Measurements from ENCODE around the gene IER5L.
"Not testable (repeated sequence)": the region's sequence is repeated elsewhere in the genome, so short reads cannot be mapped to it uniquely, and the experiment has no call there.

The IER5L gene

GRCh38 chr9:129198319-129199043 is 20.4 kb upstream of the IER5L start:
- TF ChIP-seq CTCF (IDR thresholded peaks at IDR 0.05; ENCODE audit: borderline replicate concordance, extremely low read depth, low read length, poor library complexity, severe bottlenecking) (no peak), EZH2 (IDR thresholded peaks at IDR 0.05; ENCODE audit: borderline replicate concordance, low read depth, low read length, severe bottlenecking) (no peak)
- no peaks in the 10 kb centered on the region for H3K9me3 ChIP-seq (ENCODE audit: insufficient read depth, low read length, severe bottlenecking)
- no peaks in the 10 kb centered on the region for H3K36me3 ChIP-seq (ENCODE audit: insufficient read depth, low read length)
- DNase-seq (no peak), ATAC-seq (ENCODE audit: insufficient read depth, low read depth) (no peak)
- no peak overlapping the region for H3K9ac ChIP-seq (ENCODE audit: low read depth, low read length)
- no peaks in the 10 kb centered on the region for H3K79me2 ChIP-seq (ENCODE audit: insufficient read depth, low read length)
- no peak overlapping the region for H2AFZ ChIP-seq (ENCODE audit: low read depth, low read length)
- H3K27me3 ChIP-seq (ENCODE audit: insufficient read depth, low read length, poor library complexity) = peaks cover 4% of the 10 kb centered on the region
- no peaks in the 10 kb centered on the region for H4K20me1 ChIP-seq (ENCODE audit: insufficient read depth, low read length)
- H3K4me1 ChIP-seq (ENCODE audit: insufficient read depth, low read length) = peaks cover 9% of the 10 kb centered on the region
- no peak overlapping the region for H3K4me3 ChIP-seq (ENCODE audit: low read depth in 1 of 2, low read length in 2 of 2)
- H3K27ac ChIP-seq (ENCODE audit: low read length) = no peak overlapping the region
- no peak overlapping the region for H3K4me2 ChIP-seq (ENCODE audit: insufficient read depth, low read length)

GRCh38 chr9:129197978-129198318 is 19.9 kb upstream of the IER5L start:
- H2AFZ ChIP-seq (ENCODE audit: low read depth, low read length) = no peak overlapping the region
- H3K4me3 ChIP-seq (ENCODE audit: low read depth in 1 of 2, low read length in 2 of 2) = no peak overlapping the region
- no peak for ATAC-seq (ENCODE audit: insufficient read depth, low read depth)
- H3K4me1 ChIP-seq (ENCODE audit: insufficient read depth, low read length) = peaks cover 4% of the 10 kb centered on the region; the same call in 1 of the 2 replicates
- no peak for DNase-seq
- H3K9me3 ChIP-seq (ENCODE audit: insufficient read depth, low read length, severe bottlenecking) = no peaks in the 10 kb centered on the region
- H3K27me3 ChIP-seq (ENCODE audit: insufficient read depth, low read length, poor library complexity) = peaks cover 4% of the 10 kb centered on the region
- no peak overlapping the region for H3K9ac ChIP-seq (ENCODE audit: low read depth, low read length)
- no peaks in the 10 kb centered on the region for H3K36me3 ChIP-seq (ENCODE audit: insufficient read depth, low read length)
- no peak overlapping the region for H3K4me2 ChIP-seq (ENCODE audit: insufficient read depth, low read length)
- TF ChIP-seq EZH2 (IDR thresholded peaks at IDR 0.05; ENCODE audit: borderline replicate concordance, low read depth, low read length, severe bottlenecking) (no peak), CTCF (IDR thresholded peaks at IDR 0.05; ENCODE audit: borderline replicate concordance, extremely low read depth, low read length, poor library complexity, severe bottlenecking) (no peak)
- H4K20me1 ChIP-seq (ENCODE audit: insufficient read depth, low read length) = no peaks in the 10 kb centered on the region
- H3K79me2 ChIP-seq (ENCODE audit: insufficient read depth, low read length) = no peaks in the 10 kb centered on the region
- H3K27ac ChIP-seq (ENCODE audit: low read length) = no peak overlapping the region

- H3K27me3 ChIP-seq (ENCODE audit: insufficient read depth, low read length, poor library complexity); DNase-seq; H4K20me1 ChIP-seq (ENCODE audit: insufficient read depth, low read length); H3K4me2 ChIP-seq (ENCODE audit: insufficient read depth, low read length); H2AFZ ChIP-seq (ENCODE audit: low read depth, low read length); H3K27ac ChIP-seq (ENCODE audit: low read length); H3K4me3 ChIP-seq (ENCODE audit: low read depth in 1 of 2, low read length in 2 of 2); H3K79me2 ChIP-seq (ENCODE audit: insufficient read depth, low read length); H3K9me3 ChIP-seq (ENCODE audit: insufficient read depth, low read length, severe bottlenecking); H3K9ac ChIP-seq (ENCODE audit: low read depth, low read length); H3K4me1 ChIP-seq (ENCODE audit: insufficient read depth, low read length); H3K36me3 ChIP-seq (ENCODE audit: insufficient read depth, low read length); ATAC-seq (ENCODE audit: insufficient read depth, low read depth): not testable (repeated sequence)
Observed at GRCh38 chr9:129197045-129197444, 19.0 kb upstream of the IER5L start.

- Histone ChIP-seq H4K20me1 (ENCODE audit: insufficient read depth, low read length) (no peaks in the 10 kb centered on the region), H3K36me3 (ENCODE audit: insufficient read depth, low read length) (no peaks in the 10 kb centered on the region), H3K79me2 (ENCODE audit: insufficient read depth, low read length) (no peaks in the 10 kb centered on the region), H3K4me2 (ENCODE audit: insufficient read depth, low read length) (no peak overlapping the region), H3K27me3 (ENCODE audit: insufficient read depth, low read length, poor library complexity) (peaks cover 4% of the 10 kb centered on the region), H2AFZ (ENCODE audit: low read depth, low read length) (no peak overlapping the region), H3K4me3 (ENCODE audit: low read depth in 1 of 2, low read length in 2 of 2) (no peak overlapping the region), H3K9me3 (ENCODE audit: insufficient read depth, low read length, severe bottlenecking) (no peaks in the 10 kb centered on the region), H3K4me1 (ENCODE audit: insufficient read depth, low read length) (no peaks in the 10 kb centered on the region), H3K9ac (ENCODE audit: low read depth, low read length) (no peak overlapping the region), H3K27ac (ENCODE audit: low read length) (no peak overlapping the region)
- ATAC-seq (ENCODE audit: insufficient read depth, low read depth) (no peak), DNase-seq (no peak)
- no peak for TF ChIP-seq EZH2 (IDR thresholded peaks at IDR 0.05; ENCODE audit: borderline replicate concordance, low read depth, low read length, severe bottlenecking)
- TF ChIP-seq CTCF (IDR thresholded peaks at IDR 0.05; ENCODE audit: borderline replicate concordance, extremely low read depth, low read length, poor library complexity, severe bottlenecking) = no peak
Observed at GRCh38 chr9:129195606-129196005, 17.5 kb upstream of the IER5L start.

Measured in DND-41 (cell line).